ENCODE measurements around the gene FBXL22. TPM values are rescaled to one million over a fixed set of nuclear protein-coding genes. Genes with fewer than 3 reads are reported as not detected.

Gene FBXL22
- total RNA-seq, 1 donor from 2014 or later: 0.34 TPM

DNA sequence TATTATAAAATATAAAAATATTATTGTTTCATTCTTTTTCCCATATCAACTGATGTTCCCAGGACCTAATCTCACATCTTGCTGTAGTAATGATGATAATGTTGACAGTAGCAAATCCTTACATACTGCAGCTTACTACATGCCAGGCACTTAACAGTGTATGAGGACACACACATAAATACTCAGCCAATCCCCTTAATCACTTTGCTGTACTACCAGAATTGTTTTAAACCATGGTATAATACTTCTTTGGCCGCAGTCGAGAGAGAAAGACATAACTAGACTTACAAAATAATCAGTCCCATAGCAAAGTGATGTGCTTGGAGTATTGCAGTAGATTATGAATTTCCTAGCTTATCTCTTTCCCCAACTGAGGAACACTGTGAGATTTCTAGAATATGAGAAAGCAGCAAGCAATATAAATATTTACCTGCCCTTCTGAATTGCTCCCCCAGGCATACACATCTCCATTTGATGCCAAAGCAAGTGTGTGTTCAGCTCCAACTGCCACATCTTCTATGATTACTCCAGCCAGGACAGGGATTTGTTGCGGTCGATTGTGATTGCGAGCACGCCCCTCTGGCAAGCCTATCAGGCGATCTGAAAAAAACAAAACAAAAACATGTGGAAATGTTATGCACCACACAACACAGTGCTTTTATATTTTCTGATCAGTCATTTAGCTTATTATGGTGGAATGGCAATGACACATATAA lies 33.0 kb downstream of the FBXL22 start:
- Histone ChIP-seq H3K27me3 (ENCODE audit: insufficient read depth, low read length) (no peaks in the 10 kb centered on the region), H3K36me3 (ENCODE audit: insufficient read depth, low read length) (peaks cover 37% of the 10 kb centered on the region), H3K27ac (ENCODE audit: low read depth, low read length) (no peak overlapping the region), H3K4me2 (ENCODE audit: low read length) (no peak overlapping the region), H3K9me3 (ENCODE audit: insufficient read depth, low read depth, low read length) (no peaks in the 10 kb centered on the region), H3K4me1 (ENCODE audit: insufficient read depth, low read length) (no peaks in the 10 kb centered on the region), H3K4me3 (ENCODE audit: insufficient read depth, low read depth, low read length) (no peak overlapping the region), H2AFZ (ENCODE audit: low read depth, low read length) (no peak overlapping the region), H4K20me1 (ENCODE audit: insufficient read depth, low read length) (no peaks in the 10 kb centered on the region), H3K9ac (ENCODE audit: low read length) (no peak overlapping the region), H3K79me2 (ENCODE audit: insufficient read depth, low read length) (no peaks in the 10 kb centered on the region)
- no peaks in the 10 kb centered on the region for H3K4me1 Mint-ChIP-seq (ENCODE audit: low read depth, unreplicated experiment)
- TF ChIP-seq EZH2 (IDR thresholded peaks at IDR 0.05; ENCODE audit: insufficient read depth, low read length): no peak
- TF ChIP-seq, protein P1, sequence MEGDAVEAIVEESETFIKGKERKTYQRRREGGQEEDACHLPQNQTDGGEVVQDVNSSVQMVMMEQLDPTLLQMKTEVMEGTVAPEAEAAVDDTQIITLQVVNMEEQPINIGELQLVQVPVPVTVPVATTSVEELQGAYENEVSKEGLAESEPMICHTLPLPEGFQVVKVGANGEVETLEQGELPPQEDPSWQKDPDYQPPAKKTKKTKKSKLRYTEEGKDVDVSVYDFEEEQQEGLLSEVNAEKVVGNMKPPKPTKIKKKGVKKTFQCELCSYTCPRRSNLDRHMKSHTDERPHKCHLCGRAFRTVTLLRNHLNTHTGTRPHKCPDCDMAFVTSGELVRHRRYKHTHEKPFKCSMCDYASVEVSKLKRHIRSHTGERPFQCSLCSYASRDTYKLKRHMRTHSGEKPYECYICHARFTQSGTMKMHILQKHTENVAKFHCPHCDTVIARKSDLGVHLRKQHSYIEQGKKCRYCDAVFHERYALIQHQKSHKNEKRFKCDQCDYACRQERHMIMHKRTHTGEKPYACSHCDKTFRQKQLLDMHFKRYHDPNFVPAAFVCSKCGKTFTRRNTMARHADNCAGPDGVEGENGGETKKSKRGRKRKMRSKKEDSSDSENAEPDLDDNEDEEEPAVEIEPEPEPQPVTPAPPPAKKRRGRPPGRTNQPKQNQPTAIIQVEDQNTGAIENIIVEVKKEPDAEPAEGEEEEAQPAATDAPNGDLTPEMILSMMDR (IDR thresholded peaks at IDR 0.05; ENCODE audit: insufficient read depth, low read depth, low read length): no peak
- H3K4me3 Mint-ChIP-seq (ENCODE audit: unreplicated experiment): no peak overlapping the region
- DNase-seq (ENCODE audit: low read depth) (no peak), FAIRE-seq (no peak)
- H3K9me3 Mint-ChIP-seq (ENCODE audit: unreplicated experiment): no peaks in the 10 kb centered on the region
- H3K27ac Mint-ChIP-seq (ENCODE audit: unreplicated experiment): no peak overlapping the region
- no peaks in the 10 kb centered on the region for H3K27me3 Mint-ChIP-seq (ENCODE audit: low read depth, unreplicated experiment)
- H3K36me3 Mint-ChIP-seq (ENCODE audit: low read depth, unreplicated experiment): peaks cover 10% of the 10 kb centered on the region

DNA sequence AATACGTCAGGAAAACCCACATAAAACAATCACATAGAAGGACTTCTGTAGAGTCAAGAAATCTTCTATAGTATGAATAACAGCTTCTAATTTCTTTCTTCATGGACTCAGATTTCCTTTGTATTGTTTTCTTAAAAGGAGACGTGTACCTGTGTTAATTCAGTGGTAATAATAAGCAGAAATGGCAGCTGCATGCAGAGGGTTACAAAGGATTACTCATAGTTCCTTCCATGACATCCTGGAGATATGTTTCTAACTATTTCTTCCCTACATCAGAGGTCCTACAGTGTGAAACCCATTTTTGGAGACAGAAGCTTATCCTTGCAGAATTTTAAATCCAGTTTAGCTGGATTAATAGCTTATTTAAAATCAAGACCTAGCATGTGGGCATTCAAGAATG lies 36.1 kb downstream of the FBXL22 start:
- H3K27me3 Mint-ChIP-seq (ENCODE audit: low read depth, unreplicated experiment): no peaks in the 10 kb centered on the region
- Histone ChIP-seq H3K4me3 (ENCODE audit: insufficient read depth, low read depth, low read length) (no peak overlapping the region), H3K27ac (ENCODE audit: low read depth, low read length) (no peak overlapping the region), H3K79me2 (ENCODE audit: insufficient read depth, low read length) (no peaks in the 10 kb centered on the region), H3K4me1 (ENCODE audit: insufficient read depth, low read length) (no peaks in the 10 kb centered on the region), H2AFZ (ENCODE audit: low read depth, low read length) (no peak overlapping the region), H3K9ac (ENCODE audit: low read length) (no peak overlapping the region), H3K36me3 (ENCODE audit: insufficient read depth, low read length) (peaks cover 34% of the 10 kb centered on the region), H3K9me3 (ENCODE audit: insufficient read depth, low read depth, low read length) (no peaks in the 10 kb centered on the region), H3K27me3 (ENCODE audit: insufficient read depth, low read length) (no peaks in the 10 kb centered on the region), H3K4me2 (ENCODE audit: low read length) (no peak overlapping the region), H4K20me1 (ENCODE audit: insufficient read depth, low read length) (no peaks in the 10 kb centered on the region)
- H3K4me3 Mint-ChIP-seq (ENCODE audit: unreplicated experiment): no peak overlapping the region
- DNase-seq (ENCODE audit: low read depth) (no peak), FAIRE-seq (no peak)
- H3K4me1 Mint-ChIP-seq (ENCODE audit: low read depth, unreplicated experiment): no peaks in the 10 kb centered on the region
- H3K36me3 Mint-ChIP-seq (ENCODE audit: low read depth, unreplicated experiment): peaks cover 11% of the 10 kb centered on the region
- H3K9me3 Mint-ChIP-seq (ENCODE audit: unreplicated experiment): no peaks in the 10 kb centered on the region
- no peak overlapping the region for H3K27ac Mint-ChIP-seq (ENCODE audit: unreplicated experiment)
- TF ChIP-seq, protein P1 (IDR thresholded peaks at IDR 0.05; ENCODE audit: insufficient read depth, low read depth, low read length): no peak
- TF ChIP-seq EZH2 (IDR thresholded peaks at IDR 0.05; ENCODE audit: insufficient read depth, low read length): no peak

DNA sequence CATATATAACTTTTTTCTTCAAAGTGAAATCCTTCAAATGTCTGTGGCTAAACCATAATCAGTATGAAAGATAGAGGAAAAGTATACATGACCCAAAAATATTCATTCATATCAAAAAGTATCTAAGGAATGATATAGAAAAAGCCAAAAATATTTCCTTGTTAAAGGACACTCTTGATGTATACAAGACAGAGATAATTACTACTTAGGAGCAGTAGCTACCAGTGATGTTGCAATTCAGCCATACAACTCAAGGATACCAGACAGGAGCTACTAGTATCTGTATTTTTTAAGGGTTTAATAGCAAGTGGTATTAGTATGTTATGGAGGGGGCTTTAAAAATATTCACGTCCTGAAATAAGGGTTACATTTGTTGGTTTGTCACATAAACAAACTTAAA lies 37.0 kb downstream of the FBXL22 start:
- H3K4me2 ChIP-seq (ENCODE audit: low read length): no peak overlapping the region
- no peaks in the 10 kb centered on the region for H3K27me3 Mint-ChIP-seq (ENCODE audit: low read depth, unreplicated experiment)
- no peaks in the 10 kb centered on the region for H3K27me3 ChIP-seq (ENCODE audit: insufficient read depth, low read length)
- FAIRE-seq (no peak), DNase-seq (ENCODE audit: low read depth) (no peak)
- H3K79me2 ChIP-seq (ENCODE audit: insufficient read depth, low read length): no peaks in the 10 kb centered on the region
- no peaks in the 10 kb centered on the region for H3K9me3 ChIP-seq (ENCODE audit: insufficient read depth, low read depth, low read length)
- no peak overlapping the region for H3K4me3 ChIP-seq (ENCODE audit: insufficient read depth, low read depth, low read length)
- no peaks in the 10 kb centered on the region for H3K9me3 Mint-ChIP-seq (ENCODE audit: unreplicated experiment)
- no peak overlapping the region for H3K9ac ChIP-seq (ENCODE audit: low read length)
- peaks cover 30% of the 10 kb centered on the region for H3K36me3 ChIP-seq (ENCODE audit: insufficient read depth, low read length)
- H3K4me1 Mint-ChIP-seq (ENCODE audit: low read depth, unreplicated experiment): no peaks in the 10 kb centered on the region
- H3K27ac Mint-ChIP-seq (ENCODE audit: unreplicated experiment): no peak overlapping the region
- H3K36me3 Mint-ChIP-seq (ENCODE audit: low read depth, unreplicated experiment): peaks cover 14% of the 10 kb centered on the region
- no peaks in the 10 kb centered on the region for H3K4me1 ChIP-seq (ENCODE audit: insufficient read depth, low read length)
- no peak overlapping the region for H3K27ac ChIP-seq (ENCODE audit: low read depth, low read length)
- H3K4me3 Mint-ChIP-seq (ENCODE audit: unreplicated experiment): no peak overlapping the region
- no peaks in the 10 kb centered on the region for H4K20me1 ChIP-seq (ENCODE audit: insufficient read depth, low read length)
- TF ChIP-seq EZH2 (IDR thresholded peaks at IDR 0.05; ENCODE audit: insufficient read depth, low read length): no peak
- TF ChIP-seq, protein P1 (IDR thresholded peaks at IDR 0.05; ENCODE audit: insufficient read depth, low read depth, low read length): no peak
- H2AFZ ChIP-seq (ENCODE audit: low read depth, low read length): no peak overlapping the region

All from astrocyte (in vitro differentiated cells and primary cell).